Measurements from ENCODE around the gene GSAP. TPM values are rescaled to one million over a fixed set of nuclear protein-coding genes. Genes with fewer than 3 reads are reported as not detected.
A peak's percentile ranks its signal among the peaks of the same experiment; 100 is the strongest.

Gene GSAP
- total and polyA plus RNA-seq, 8 donors: 34.1 to 60.1 (median 45.7) TPM

DNA sequence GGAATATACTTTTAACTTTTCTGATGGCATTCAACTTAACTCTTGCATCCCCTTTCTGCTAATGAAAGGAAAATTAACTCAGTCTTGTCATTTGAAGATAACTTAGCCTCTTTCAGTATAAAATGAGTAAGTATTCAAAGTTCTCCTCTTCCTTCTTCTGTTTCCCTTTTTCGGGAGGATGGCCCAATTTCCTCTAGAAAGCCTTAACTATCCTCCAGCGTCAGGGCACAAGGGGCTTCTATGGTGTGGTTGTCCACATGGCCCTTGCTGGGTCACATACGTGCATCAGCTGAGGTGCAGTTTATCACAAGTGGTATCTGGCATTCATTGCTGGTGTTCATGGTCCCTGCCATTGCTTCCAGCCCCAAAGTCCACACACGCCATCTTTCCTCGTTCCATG lies 17.8 kb upstream of the GSAP start:
- peaks cover 0 to 41% of the 10 kb centered on the region in 2 donors for H3K4me1 ChIP-seq
- no peak overlapping the region for H3K4me3 ChIP-seq
- TF ChIP-seq, protein P1, sequence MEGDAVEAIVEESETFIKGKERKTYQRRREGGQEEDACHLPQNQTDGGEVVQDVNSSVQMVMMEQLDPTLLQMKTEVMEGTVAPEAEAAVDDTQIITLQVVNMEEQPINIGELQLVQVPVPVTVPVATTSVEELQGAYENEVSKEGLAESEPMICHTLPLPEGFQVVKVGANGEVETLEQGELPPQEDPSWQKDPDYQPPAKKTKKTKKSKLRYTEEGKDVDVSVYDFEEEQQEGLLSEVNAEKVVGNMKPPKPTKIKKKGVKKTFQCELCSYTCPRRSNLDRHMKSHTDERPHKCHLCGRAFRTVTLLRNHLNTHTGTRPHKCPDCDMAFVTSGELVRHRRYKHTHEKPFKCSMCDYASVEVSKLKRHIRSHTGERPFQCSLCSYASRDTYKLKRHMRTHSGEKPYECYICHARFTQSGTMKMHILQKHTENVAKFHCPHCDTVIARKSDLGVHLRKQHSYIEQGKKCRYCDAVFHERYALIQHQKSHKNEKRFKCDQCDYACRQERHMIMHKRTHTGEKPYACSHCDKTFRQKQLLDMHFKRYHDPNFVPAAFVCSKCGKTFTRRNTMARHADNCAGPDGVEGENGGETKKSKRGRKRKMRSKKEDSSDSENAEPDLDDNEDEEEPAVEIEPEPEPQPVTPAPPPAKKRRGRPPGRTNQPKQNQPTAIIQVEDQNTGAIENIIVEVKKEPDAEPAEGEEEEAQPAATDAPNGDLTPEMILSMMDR (IDR thresholded peaks at IDR 0.05): no peak
- DNase-seq (no peak), ATAC-seq (no peak)
- no peaks in the 10 kb centered on the region for H3K9me3 ChIP-seq
- intact Hi-C loops (cut with DNase I): no loop called here
- H3K27ac ChIP-seq: peak overlapping the region in 1 of 2 donors; percentile 43
- H3K27me3 ChIP-seq: no peaks in the 10 kb centered on the region
- no peaks in the 10 kb centered on the region for H3K36me3 ChIP-seq

DNA sequence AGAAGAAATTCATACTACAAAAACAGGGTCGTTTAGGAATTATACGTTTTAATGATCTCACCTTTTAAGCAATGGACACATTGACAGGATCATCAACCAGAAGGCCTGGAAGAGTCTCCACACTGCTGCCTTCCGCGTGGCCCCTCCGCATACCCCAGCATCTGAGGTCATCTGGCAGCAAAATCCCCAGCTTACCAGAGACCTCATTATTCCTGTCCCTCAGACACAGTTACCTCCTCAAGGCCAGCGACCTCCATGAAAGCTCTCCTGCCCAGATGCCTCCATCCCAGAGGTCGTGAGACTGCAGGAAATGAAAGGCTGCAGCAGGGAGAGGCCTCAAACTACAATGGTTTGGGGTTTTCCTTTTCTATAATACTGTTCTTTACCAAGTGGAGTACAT lies 14.8 kb upstream of the GSAP start:
- TF ChIP-seq, protein P1 (IDR thresholded peaks at IDR 0.05): no peak
- DNase-seq (no peak), ATAC-seq (no peak)
- Histone ChIP-seq H3K27ac (no peak overlapping the region), H3K36me3 (no peaks in the 10 kb centered on the region), H3K27me3 (no peaks in the 10 kb centered on the region), H3K4me1 (peaks cover 15 to 69% of the 10 kb centered on the region in 2 donors), H3K9me3 (no peaks in the 10 kb centered on the region), H3K4me3 (no peak overlapping the region)
- intact Hi-C loops (cut with DNase I): no loop called here

DNA sequence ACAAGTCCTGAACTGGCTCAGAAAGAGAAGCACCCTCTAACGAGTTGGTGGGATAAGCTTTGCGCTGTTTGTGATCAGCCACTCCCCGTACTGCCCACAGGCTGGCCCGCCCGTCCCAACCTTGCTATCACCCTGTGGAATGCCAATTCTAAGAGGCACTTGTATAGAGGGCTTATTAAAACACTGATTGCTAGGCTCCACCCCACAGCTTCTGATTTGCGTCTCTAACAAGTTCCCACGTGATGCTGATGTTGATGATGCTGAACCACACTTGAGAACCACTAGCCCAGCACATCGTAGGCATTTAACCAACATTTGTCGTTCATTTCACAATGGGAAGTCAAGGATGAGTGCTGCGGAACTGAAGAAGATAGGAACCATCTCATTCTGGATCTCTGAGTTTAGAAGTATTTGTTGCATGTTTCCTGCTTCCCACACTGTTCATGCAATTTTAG lies 12.7 kb upstream of the GSAP start:
- TF ChIP-seq, protein P1 (IDR thresholded peaks at IDR 0.05): no peak
- Histone ChIP-seq H3K27me3 (no peaks in the 10 kb centered on the region), H3K4me1 (peaks cover 15 to 60% of the 10 kb centered on the region in 2 donors), H3K4me3 (peak overlapping the region in 1 of 2 donors; percentile 4), H3K9me3 (no peaks in the 10 kb centered on the region), H3K27ac (peak overlapping the region; percentile 77 to 89), H3K36me3 (no peaks in the 10 kb centered on the region)
- peak; percentile 92 for ATAC-seq
- DNase-seq: peak in 3 of 4 donors; percentile 63 to 83 (median 79)
- intact Hi-C loops (cut with DNase I): no loop called here

DNA sequence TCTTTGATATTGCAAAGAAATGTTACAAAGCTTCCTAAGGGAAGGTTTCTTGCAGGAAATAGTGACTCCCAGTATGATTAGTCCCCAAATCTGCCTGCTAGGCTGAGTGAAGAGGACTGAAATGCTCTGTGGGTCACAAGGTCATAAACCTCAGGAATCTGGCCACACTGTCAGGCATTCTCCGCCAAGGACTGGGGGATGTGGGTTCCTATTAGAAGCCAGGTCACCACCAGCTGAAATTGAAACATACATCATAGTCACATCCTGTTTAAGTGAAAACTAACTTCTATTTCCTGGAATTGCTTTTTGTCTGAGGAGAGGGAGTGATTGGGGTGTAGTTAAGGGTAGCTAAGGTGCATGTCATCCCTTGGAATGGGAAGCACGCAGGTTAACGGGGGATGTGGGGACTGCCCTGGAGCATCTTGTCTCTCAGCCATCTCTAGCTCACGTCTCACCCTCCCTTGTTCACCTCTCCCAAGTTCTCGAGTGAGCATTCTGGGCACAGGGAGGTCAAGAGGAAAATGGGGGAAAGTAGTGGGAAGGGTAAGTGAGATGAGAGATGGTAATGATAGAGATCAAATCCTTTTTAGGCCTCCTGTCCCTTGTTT lies 12.0 kb upstream of the GSAP start:
- Histone ChIP-seq H3K4me3 (peak overlapping the region in 1 of 2 donors; percentile 4), H3K27me3 (no peaks in the 10 kb centered on the region), H3K27ac (peak overlapping the region; percentile 77 to 89), H3K36me3 (no peaks in the 10 kb centered on the region), H3K4me1 (peaks cover 15 to 53% of the 10 kb centered on the region in 2 donors), H3K9me3 (no peaks in the 10 kb centered on the region)
- DNase-seq (peak in 1 of 4 donors; percentile 60), ATAC-seq (peak; percentile 50)
- intact Hi-C loops (cut with DNase I): no loop called here
- TF ChIP-seq, protein P1 (IDR thresholded peaks at IDR 0.05): no peak

DNA sequence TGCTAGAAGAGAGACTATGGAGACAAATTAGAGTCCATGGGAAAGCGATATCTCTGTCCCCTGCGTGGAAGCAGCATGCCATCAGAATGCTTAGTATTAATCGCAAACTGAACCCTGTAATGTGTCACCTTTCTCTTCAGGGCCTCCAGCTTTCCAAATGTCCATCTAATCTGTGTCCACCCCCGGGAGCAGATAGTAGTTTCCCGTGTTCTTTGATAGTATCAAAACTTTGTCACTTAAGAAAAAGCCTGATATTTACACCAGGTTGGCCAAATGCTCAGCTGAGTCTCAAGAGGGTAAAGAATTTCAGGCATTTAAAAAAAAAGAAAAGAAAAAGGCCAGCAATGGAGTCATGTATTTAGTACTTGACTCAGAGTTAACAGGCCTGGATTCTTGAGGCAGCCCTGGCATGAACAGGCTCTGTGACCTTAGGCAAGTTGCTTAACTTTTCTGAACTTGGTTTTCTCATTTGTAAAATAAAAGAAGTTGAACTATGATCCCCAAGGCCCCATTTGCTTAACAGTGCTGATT lies 10.4 kb upstream of the GSAP start:
- no peak overlapping the region for H3K4me3 ChIP-seq
- peaks cover 15 to 56% of the 10 kb centered on the region in 2 donors for H3K4me1 ChIP-seq
- H3K9me3 ChIP-seq: no peaks in the 10 kb centered on the region
- TF ChIP-seq, protein P1 (IDR thresholded peaks at IDR 0.05): no peak
- peak overlapping the region; percentile 77 to 89 for H3K27ac ChIP-seq
- DNase-seq: peak in 1 of 4 donors; percentile 47
- no peaks in the 10 kb centered on the region for H3K27me3 ChIP-seq
- intact Hi-C loops (cut with DNase I): no loop called here
- no peaks in the 10 kb centered on the region for H3K36me3 ChIP-seq
- ATAC-seq: peak; percentile 54

Data from left lung (tissue), 10 donors.